Measurements from ENCODE around the gene SASS6. TPM values are rescaled to one million over a fixed set of nuclear protein-coding genes. Genes with fewer than 3 reads are reported as not detected.

SASS6 gene
- total RNA-seq, 1 experiment from 2014 or later: 14.8 TPM

GRCh38 chr1:100037656-100037926 lies 95.1 kb downstream of the SASS6 start:
- Histone ChIP-seq H3K9me3 (ENCODE audit: low read length) (no peaks in the 10 kb centered on the region), H3K27ac (ENCODE audit: low read length) (peak overlapping the region; percentile 80), H3K4me2 (ENCODE audit: low read depth, low read length, poor library complexity, severe bottlenecking) (peak overlapping the region; percentile 86), H3K36me3 (ENCODE audit: insufficient read depth, low read length) (peaks cover 6% of the 10 kb centered on the region; the same call in 1 of the 2 replicates), H4K20me1 (ENCODE audit: insufficient read depth, low read depth, low read length) (no peaks in the 10 kb centered on the region), H3K4me3 (ENCODE audit: low read length) (peak overlapping the region; percentile 94), H3K9me2 (replicated peaks; ENCODE audit: insufficient read depth, low read length) (no peaks in the 10 kb centered on the region), H3K79me2 (ENCODE audit: low read length) (peaks cover 71% of the 10 kb centered on the region), H3K27me3 (ENCODE audit: low read length) (no peaks in the 10 kb centered on the region), H3K9ac (ENCODE audit: low read length) (peak overlapping the region; percentile 90), H2AFZ (ENCODE audit: low read length) (no peak overlapping the region), H3K4me1 (ENCODE audit: low read length) (peaks cover 50% of the 10 kb centered on the region)
- DNase-seq: no peak

GRCh38 chr1:100036718-100037655 lies 95.7 kb downstream of the SASS6 start:
- Histone ChIP-seq H3K79me2 (ENCODE audit: low read length) (peaks cover 65% of the 10 kb centered on the region), H3K4me1 (ENCODE audit: low read length) (peaks cover 47% of the 10 kb centered on the region), H2AFZ (ENCODE audit: low read length) (no peak overlapping the region), H3K9me2 (replicated peaks; ENCODE audit: insufficient read depth, low read length) (no peaks in the 10 kb centered on the region), H3K27me3 (ENCODE audit: low read length) (no peaks in the 10 kb centered on the region), H3K4me2 (ENCODE audit: low read depth, low read length, poor library complexity, severe bottlenecking) (peak overlapping the region; percentile 86), H3K9ac (ENCODE audit: low read length) (peak overlapping the region; percentile 90), H4K20me1 (ENCODE audit: insufficient read depth, low read depth, low read length) (no peaks in the 10 kb centered on the region), H3K27ac (ENCODE audit: low read length) (peak overlapping the region; percentile 80), H3K36me3 (ENCODE audit: insufficient read depth, low read length) (peaks cover 6% of the 10 kb centered on the region; the same call in 1 of the 2 replicates), H3K9me3 (ENCODE audit: low read length) (no peaks in the 10 kb centered on the region), H3K4me3 (ENCODE audit: low read length) (peak overlapping the region; percentile 94)
- DNase-seq: peak; percentile 64

- peaks cover 33% of the 10 kb centered on the region for H3K4me1 ChIP-seq (ENCODE audit: low read length)
- H2AFZ ChIP-seq (ENCODE audit: low read length): no peak overlapping the region
- no peaks in the 10 kb centered on the region for H3K27me3 ChIP-seq (ENCODE audit: low read length)
- peak overlapping the region; percentile 4; the same call in 1 of the 2 replicates for H3K27ac ChIP-seq (ENCODE audit: low read length)
- no peak overlapping the region for H3K4me3 ChIP-seq (ENCODE audit: low read length)
- H4K20me1 ChIP-seq (ENCODE audit: insufficient read depth, low read depth, low read length): no peaks in the 10 kb centered on the region
- H3K9ac ChIP-seq (ENCODE audit: low read length): 0 out of 2 replicates have a peak overlapping the region, but pooled peaks have one; percentile 10
- DNase-seq: no peak
- no peaks in the 10 kb centered on the region for H3K9me3 ChIP-seq (ENCODE audit: low read length)
- H3K4me2 ChIP-seq (ENCODE audit: low read depth, low read length, poor library complexity, severe bottlenecking): peak overlapping the region; percentile 86
- peaks cover 47% of the 10 kb centered on the region for H3K79me2 ChIP-seq (ENCODE audit: low read length)
- H3K9me2 ChIP-seq (replicated peaks; ENCODE audit: insufficient read depth, low read length): no peaks in the 10 kb centered on the region
- H3K36me3 ChIP-seq (ENCODE audit: insufficient read depth, low read length): 0 out of 2 replicates have a peak, but pooled peaks cover 3% of the 10 kb centered on the region
Measured at GRCh38 chr1:100035214-100035613, 97.5 kb downstream of the SASS6 start.

GRCh38 chr1:100034470-100034869 lies 98.3 kb downstream of the SASS6 start:
- Histone ChIP-seq H3K4me2 (ENCODE audit: low read depth, low read length, poor library complexity, severe bottlenecking) (peak overlapping the region; percentile 86), H2AFZ (ENCODE audit: low read length) (no peak overlapping the region), H3K4me3 (ENCODE audit: low read length) (no peak overlapping the region), H3K9me2 (replicated peaks; ENCODE audit: insufficient read depth, low read length) (no peaks in the 10 kb centered on the region), H3K9ac (ENCODE audit: low read length) (no peak overlapping the region), H3K9me3 (ENCODE audit: low read length) (no peaks in the 10 kb centered on the region), H3K27ac (ENCODE audit: low read length) (no peak overlapping the region), H3K27me3 (ENCODE audit: low read length) (no peaks in the 10 kb centered on the region), H3K79me2 (ENCODE audit: low read length) (peaks cover 40% of the 10 kb centered on the region), H4K20me1 (ENCODE audit: insufficient read depth, low read depth, low read length) (no peaks in the 10 kb centered on the region), H3K36me3 (ENCODE audit: insufficient read depth, low read length) (0 out of 2 replicates have a peak, but pooled peaks cover 3% of the 10 kb centered on the region), H3K4me1 (ENCODE audit: low read length) (peaks cover 25% of the 10 kb centered on the region)
- peak; percentile 80 for DNase-seq

Small RNA genes within 50 kb of the gene (small RNA-seq; reads per million reads assigned to genes)
- 0.43 reads per million, percentile 6 among the genes with 10 or more reads in this experiment for gene AC093019.1

Other genes with a start within 250 kb of the SASS6 start
- 25.1 and 66.2 TPM in 2 replicates for gene SLC35A3, start 162.9 kb downstream of the SASS6 start, total RNA-seq (2014; rRNA removed; shearing (Covaris generic); ENCODE audit: low replicate concordance)
- gene TRMT13, start 233 bp upstream of the SASS6 start, total RNA-seq (2014; rRNA removed; shearing (Covaris generic); ENCODE audit: low replicate concordance): 39.3 and 71.1 TPM in 2 replicates
- gene LRRC39, start 45.3 kb upstream of the SASS6 start, total RNA-seq (2014; rRNA removed; shearing (Covaris generic); ENCODE audit: low replicate concordance): 3.5 and 5.2 TPM in 2 replicates
- 7.3 and 13.1 TPM in 2 replicates for gene DBT, start 116.9 kb upstream of the SASS6 start, total RNA-seq (2014; rRNA removed; shearing (Covaris generic); ENCODE audit: low replicate concordance)
- gene RTCA, start 133.3 kb upstream of the SASS6 start, total RNA-seq (2014; rRNA removed; shearing (Covaris generic); ENCODE audit: low replicate concordance): 59.5 and 77.0 TPM in 2 replicates
- 24.7 and 25.7 TPM in 2 replicates for gene CDC14A, start 219.6 kb upstream of the SASS6 start, total RNA-seq (2014; rRNA removed; shearing (Covaris generic); ENCODE audit: low replicate concordance)

All from Karpas-422 (cell line).